GM18868 (cell line): ENCODE measurements around the gene RAI2.

Experiments used
- ATAC-seq: cut with Tn5 transposase; IDR thresholded peaks from one replicate; pipeline ENCODE4 v1.9.1; 2021; ENCODE audit warnings: mild to moderate bottlenecking, moderate library complexity; ENCODE audit not compliant: unreplicated experiment

Gene RAI2

DNA sequence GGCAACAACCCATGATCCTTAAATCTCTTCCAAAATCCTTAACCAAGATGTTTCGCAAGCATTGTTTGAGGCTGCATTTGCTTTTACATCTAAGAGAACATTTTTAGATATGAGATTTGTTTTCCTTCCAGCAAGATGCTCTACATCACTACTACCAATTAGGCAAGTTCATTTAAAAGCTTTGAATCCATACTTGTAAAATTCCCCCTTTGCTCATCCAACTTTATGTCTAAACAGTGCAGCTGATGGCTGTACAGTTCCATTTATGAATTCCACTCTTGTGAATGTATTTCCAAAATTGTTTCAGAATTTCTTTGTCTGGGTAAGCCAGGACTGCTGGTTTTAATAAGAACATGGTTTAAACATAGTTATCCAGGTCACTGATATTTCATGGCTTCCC is 31.5 kb downstream of the RAI2 start:
- ATAC-seq: no peak

GRCh38 chrX:17828171-17828570 is 32.9 kb downstream of the RAI2 start:
- ATAC-seq: no peak

DNA sequence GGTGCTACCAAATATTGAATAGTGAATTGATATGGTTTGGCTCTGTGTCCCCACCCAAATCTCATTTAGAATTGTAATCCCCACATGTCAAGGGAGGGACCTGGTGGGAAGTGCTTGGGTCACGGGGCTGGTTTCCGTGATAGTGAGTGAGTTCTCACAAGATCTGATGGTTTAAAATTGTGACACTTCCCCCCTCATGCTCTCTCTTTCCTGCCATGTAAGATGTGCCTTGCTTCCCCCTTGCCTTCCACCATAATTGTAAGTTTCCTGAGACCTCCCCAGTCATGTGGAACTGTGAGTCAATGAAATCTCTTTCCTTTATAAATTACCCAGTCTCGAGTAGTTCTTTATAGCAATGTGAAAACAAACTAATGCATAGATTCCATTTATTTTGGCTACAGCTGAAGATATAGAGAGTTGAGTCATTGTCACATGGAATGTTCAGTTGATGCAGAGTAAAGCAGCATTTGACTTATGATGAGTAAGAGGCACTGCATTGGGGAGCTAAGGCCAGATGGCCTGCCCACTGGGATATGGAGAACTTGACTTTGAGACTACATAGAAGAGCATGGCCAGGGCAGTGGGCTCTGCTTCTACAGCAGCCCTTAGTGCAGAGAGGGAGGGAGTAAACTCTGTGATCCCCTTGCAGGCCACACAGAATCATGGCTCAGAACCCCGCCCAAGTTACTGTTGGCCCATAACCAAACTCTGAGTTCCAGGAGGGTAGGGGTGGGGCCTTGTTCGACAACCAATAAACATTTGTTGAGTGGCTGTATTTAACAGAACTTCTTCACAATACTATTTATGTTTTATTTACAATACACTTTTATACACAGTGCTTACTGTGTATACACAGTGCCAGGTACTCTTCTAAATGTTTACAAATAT is 34.2 kb downstream of the RAI2 start:
- no peak for ATAC-seq

- ATAC-seq: no peak
Measured at GRCh38 chrX:17824980-17825379, 36.1 kb downstream of the RAI2 start.

DNA sequence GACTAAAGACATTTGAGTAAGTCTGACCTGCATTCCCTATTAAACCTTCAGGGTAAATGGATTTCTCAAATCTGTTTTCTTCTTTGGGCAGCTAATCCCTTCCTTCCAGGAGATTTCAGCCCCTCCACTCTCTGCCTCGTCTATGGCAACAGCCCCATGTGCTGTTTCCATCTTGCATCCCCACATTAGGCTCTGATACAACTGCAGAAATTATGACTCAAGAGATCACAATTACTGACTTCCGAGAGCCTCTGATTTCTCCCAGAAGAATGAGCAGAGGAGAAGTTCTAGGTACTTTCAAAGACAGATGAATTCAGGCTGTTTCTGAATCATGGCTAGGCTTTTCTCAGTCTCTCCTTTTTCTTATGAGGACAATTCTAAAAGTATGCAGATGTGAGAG is 38.7 kb downstream of the RAI2 start:
- no peak for ATAC-seq

DNA sequence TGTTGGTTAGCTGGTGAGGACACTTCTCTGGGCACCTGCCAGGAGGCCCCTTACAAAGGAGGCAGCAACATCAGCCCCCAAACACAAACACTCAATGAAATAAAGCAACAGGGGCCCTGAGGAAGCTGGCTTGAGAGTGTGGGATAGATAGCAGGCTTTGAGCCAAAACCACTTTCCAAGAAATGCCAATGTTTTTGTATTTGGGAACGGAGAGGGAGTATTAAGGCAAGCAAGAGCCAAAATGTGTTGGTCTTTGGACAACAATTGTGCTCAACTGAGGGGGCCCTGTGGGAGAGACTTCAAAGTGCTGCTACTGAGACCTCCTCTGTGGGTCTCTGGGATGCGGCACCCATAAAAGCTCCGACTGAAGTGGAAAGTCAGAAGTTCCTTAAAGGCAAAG is 41.0 kb downstream of the RAI2 start:
- ATAC-seq: no peak

DNA sequence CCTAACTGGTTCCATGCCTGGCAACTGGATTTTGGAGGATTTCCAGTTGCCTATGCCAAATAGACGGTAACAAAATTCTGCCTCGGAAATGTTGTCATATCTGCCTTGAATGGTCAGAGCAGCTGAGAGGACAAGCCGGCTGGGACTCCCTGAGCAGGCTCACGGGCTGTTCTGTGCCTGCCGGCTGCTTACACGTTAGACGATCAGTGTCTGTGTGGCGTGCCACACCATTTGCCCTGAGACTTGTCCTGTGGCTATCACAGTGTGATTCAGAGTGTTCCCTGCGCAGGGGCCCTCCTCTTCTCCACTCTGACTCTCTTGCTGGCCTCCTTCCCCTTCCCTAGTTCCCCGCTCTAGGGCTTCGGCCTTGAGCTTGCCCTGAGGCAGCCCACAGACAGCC is 42.4 kb downstream of the RAI2 start:
- ATAC-seq: no peak

DNA sequence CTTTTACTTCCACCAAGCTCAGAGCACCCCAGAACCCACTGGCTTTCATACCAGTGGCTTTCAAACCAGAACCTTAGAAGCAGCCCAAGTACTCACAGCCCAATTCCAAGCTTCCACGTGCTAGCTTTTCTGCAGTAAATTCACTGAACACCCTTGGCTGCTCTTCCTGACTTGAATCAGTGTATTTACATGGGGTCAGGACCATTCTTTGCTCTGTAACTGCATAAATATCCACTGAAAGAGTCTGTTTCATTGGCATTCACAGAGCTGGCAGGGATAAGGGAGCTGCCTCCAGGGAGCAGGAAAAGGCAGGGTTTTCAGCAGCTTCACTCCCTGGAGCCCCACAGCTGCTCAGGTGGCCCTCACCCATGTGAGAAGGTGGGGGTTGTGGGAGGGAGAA is 43.8 kb downstream of the RAI2 start:
- no peak for ATAC-seq

- no peak for ATAC-seq
Measured at GRCh38 chrX:17814557-17814956, 46.5 kb downstream of the RAI2 start.

DNA sequence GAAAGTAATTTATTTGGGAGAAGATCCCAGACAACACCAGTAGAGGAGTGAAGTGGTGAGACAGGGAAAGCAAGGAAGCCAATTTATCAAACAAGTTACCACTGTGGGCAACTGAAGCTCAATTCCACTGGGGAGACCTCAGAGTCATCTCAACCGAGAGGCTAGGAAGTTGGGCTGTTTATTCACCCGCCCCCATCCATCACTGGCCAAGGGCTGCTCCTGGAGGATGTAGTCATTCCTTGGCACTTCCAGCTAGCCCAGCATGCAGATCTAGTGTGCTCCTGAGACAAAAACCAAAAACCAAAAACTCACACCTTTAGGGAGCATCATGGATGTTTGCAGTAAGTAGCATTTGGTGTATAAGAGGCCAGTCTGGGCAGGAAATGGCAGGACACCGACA is 47.0 kb downstream of the RAI2 start:
- no peak for ATAC-seq

DNA sequence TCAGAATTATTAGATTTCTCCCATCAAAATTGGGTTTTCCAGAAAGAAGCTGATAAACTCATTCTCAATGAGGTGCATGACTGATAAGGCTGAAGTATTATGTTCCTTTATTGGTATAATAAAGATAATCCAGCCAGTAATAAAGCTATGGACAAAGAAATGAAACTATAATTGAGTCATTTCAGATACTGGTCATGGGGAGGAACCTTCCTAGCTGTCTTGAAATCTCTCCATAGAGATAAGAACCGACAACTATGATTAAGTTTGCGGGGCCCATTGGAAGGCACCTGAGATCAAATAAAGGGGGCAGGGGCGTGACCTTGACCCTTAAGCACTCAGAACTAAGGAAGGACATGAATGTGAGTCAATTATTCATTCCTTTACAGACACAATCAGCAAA is 47.8 kb downstream of the RAI2 start:
- no peak for ATAC-seq

- ATAC-seq: no peak
Measured at GRCh38 chrX:17812763-17813162, 48.3 kb downstream of the RAI2 start.

DNA sequence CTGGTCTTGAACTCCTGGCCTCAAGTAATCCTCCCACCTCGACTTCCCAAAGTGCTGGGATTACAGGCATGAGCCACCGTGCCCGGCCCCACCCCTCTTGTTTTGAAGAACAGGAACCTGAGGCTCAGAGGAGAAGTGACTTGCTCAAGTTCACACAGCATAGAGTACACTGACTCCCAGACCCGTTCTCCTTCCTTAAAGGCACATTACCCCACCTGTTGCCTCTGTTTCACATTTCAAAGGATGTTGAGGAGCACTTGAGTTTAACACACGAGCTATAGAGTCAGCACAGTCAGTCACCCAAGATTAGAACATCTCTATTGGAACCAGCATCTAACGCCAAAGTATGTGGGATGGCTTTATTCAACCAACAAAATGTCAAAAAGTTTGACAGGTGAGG is 51.1 kb downstream of the RAI2 start:
- ATAC-seq: no peak

- no peak for ATAC-seq
Measured at GRCh38 chrX:17809273-17809672, 51.8 kb downstream of the RAI2 start.

DNA sequence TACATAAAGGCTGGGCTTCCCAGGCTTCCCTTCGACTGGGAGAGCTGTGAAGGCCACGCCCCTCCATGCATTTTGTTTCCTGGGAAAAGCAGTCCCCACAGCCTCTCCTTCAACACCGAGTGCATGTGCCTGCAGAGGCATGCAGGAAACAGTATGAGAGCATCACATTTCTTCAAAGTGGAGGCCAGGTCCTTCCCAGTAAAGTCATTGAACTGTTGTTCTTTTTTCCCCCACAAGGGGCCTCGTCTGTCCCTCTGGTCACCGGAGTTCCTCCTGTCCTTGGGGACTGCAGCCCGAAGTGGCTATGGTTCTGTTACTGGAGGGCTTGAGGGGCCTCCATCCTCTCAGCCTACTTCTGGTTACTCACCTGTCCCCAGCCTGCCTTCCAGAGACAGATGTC is 56.0 kb downstream of the RAI2 start:
- no peak for ATAC-seq

DNA sequence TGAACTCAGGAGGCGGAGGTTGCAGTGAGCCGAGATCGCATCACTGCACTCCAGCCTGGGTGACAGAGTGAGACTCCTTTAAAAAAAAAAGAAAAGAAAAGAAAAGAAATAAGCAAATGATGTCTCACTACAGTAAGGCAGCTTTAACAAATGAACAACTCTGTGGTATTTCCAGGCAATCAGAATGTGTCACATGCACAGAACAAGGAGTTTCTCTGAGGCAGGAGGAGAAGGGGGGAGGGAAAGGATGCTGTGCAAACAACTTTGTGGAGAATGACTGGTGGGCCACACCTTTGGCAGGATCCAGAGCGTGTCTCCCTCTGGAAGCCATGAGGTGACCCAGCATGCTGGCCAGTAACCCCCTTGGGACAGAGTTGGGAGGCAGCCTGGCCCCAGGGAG is 57.6 kb downstream of the RAI2 start:
- ATAC-seq: no peak

DNA sequence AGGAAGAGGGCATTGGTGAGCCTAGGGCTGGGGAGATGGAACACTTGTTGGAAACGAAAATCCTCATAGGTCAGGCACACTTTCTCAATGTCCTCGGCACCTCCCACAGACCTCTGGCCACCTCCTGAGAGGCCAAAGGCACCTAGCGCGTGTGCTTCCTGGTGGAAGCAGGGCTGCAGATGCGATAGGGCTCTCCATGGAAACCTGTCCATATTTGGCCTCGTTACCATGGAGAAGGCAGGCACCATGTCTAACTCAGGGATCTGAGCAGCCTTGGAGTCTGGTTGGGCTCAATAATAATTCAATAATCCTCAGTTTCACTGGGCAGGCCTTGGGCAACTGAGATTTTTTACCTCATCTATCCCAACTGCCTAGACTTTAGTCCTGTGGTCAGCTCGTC is 58.3 kb downstream of the RAI2 start:
- ATAC-seq: no peak

- no peak for ATAC-seq
Measured at GRCh38 chrX:17801431-17801830, 59.7 kb downstream of the RAI2 start.

- ATAC-seq: no peak
Measured at GRCh38 chrX:17798921-17799320, 62.2 kb downstream of the RAI2 start.

GRCh38 chrX:17792826-17793225 is 68.3 kb downstream of the RAI2 start:
- ATAC-seq: no peak

- no peak for ATAC-seq
Measured at GRCh38 chrX:17788956-17789562, 72.0 kb downstream of the RAI2 start.

GRCh38 chrX:17788439-17788838 is 72.7 kb downstream of the RAI2 start:
- ATAC-seq: no peak

- no peak for ATAC-seq
Measured at GRCh38 chrX:17787557-17787956, 73.5 kb downstream of the RAI2 start.
